Mammary epithelial cell (primary cell): ENCODE data around the gene PTPN3.

Source experiments
- EZH2 ChIP-seq: IDR thresholded peaks from 2 replicates; pipeline ENCODE4 v1.6.1; 2012; ENCODE audit warnings: low read length, inconsistent platforms, borderline replicate concordance
- TF ChIP-seq, protein P1 (sequence below), 2 donors: IDR thresholded peaks in 1 of 2; conservative IDR thresholded peaks in 1 of 2; 2 replicates each; pipeline ENCODE4 v1.5.1; 2011 to 2012; ENCODE audit warnings: inconsistent platforms in 2 of 2, low read length in 2 of 2, mild to moderate bottlenecking in 2 of 2, control low read depth in 1 of 2, low read depth in 1 of 2; ENCODE audit not compliant: insufficient read depth in 1 of 2; ENCODE audit errors: extremely low read depth in 1 of 2

DNA sequence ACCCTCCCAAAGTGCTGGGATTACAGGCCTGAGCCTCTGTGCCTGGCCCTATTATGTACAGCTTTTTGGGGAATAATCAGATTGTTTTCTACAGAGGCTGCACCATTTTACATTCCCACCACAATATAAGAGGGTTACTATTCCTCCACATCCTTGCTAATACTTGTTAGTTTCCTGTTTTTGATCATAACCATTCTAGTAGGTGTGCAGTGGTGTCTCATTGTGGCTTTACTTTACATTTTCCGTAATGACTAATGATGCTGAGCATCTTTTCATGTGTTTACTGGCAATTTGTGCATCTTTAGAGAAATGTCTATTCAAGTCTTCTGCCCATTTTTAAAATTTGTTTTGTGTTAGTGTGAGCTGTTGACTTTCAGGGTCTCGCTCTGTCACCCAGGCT, 18.3 kb downstream of the PTPN3 start:
- TF ChIP-seq, protein P1, sequence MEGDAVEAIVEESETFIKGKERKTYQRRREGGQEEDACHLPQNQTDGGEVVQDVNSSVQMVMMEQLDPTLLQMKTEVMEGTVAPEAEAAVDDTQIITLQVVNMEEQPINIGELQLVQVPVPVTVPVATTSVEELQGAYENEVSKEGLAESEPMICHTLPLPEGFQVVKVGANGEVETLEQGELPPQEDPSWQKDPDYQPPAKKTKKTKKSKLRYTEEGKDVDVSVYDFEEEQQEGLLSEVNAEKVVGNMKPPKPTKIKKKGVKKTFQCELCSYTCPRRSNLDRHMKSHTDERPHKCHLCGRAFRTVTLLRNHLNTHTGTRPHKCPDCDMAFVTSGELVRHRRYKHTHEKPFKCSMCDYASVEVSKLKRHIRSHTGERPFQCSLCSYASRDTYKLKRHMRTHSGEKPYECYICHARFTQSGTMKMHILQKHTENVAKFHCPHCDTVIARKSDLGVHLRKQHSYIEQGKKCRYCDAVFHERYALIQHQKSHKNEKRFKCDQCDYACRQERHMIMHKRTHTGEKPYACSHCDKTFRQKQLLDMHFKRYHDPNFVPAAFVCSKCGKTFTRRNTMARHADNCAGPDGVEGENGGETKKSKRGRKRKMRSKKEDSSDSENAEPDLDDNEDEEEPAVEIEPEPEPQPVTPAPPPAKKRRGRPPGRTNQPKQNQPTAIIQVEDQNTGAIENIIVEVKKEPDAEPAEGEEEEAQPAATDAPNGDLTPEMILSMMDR (conservative IDR thresholded peaks at IDR 0.05 in 1 of 2, IDR thresholded peaks at IDR 0.05 in 1 of 2; ENCODE audit: extremely low read depth in 1 of 2, insufficient read depth in 1 of 2, low read depth in 1 of 2, low read length in 2 of 2) = no peak
- no peak for TF ChIP-seq EZH2
